SW480 (cell line): Measurements from ENCODE around the gene VEGFB.
A peak's percentile ranks its signal among the peaks of the same experiment; 100 is the strongest.

ENCODE experiments used
- DNase-seq: peaks from one replicate; pipeline ENCODE4 v3.0.0-alpha.2; 2016; ENCODE audit warnings: low spot score

Gene VEGFB

DNA sequence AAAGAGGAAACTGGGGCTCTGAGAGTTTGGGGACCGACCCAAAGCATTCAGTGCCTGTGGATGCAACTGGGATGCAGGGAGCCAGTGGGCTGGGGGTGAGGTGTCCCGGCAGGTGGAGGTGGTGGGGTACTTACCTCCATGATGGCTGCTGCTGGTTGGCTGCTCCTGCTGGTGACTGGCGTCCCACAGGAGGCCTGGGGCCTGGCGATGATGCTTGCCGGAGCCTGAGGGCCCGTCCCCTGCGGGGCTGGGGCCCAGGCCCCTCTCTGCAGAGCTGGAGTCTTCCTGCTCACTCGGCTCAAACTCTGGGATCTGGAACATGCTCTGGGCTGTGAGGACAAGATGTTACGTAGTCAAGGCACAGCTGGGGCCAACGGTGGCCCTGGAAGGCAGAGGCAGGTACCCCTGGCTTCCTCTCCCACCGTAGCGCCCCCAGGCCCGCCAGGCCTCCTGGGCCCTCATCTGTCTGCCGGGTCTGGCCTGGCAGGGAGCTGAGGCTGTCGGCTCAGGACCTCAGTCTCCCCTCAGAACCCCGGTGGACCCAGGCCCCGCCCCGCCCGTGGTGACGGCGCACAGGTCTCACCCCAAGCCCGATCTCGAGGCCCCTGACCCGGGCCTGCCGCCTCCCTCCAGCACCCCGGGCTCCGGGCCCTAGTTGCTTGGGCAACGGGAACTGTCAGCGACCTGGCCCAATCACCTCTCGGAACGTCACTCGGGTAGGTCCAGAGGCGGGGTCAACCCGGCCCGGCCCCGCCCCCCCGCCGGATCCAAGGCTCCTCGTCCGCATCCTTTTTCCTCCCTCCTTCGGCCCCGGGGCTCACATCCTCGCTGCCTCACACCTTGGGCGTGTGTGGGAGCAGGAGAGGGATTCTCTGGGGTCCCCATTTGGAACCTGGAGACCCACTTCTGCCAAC is 49.9 kb downstream of the VEGFB start, which contains the start of gene BAD:
Gene BAD, minus strand, starts transcription at position 618 of the 914 bp plus-strand sequence. Its CDS starts 297 bp downstream, at position 321.
- DNase-seq = peak; percentile 89

GRCh38 chr11:64284962-64285884 is 50.8 kb downstream of the VEGFB start, which contains the start of gene GPR137:
Gene GPR137, plus strand, starts transcription at chr11:64285848. Its CDS starts 677 bp downstream, at chr11:64286525.
- DNase-seq = peak; percentile 63

DNA sequence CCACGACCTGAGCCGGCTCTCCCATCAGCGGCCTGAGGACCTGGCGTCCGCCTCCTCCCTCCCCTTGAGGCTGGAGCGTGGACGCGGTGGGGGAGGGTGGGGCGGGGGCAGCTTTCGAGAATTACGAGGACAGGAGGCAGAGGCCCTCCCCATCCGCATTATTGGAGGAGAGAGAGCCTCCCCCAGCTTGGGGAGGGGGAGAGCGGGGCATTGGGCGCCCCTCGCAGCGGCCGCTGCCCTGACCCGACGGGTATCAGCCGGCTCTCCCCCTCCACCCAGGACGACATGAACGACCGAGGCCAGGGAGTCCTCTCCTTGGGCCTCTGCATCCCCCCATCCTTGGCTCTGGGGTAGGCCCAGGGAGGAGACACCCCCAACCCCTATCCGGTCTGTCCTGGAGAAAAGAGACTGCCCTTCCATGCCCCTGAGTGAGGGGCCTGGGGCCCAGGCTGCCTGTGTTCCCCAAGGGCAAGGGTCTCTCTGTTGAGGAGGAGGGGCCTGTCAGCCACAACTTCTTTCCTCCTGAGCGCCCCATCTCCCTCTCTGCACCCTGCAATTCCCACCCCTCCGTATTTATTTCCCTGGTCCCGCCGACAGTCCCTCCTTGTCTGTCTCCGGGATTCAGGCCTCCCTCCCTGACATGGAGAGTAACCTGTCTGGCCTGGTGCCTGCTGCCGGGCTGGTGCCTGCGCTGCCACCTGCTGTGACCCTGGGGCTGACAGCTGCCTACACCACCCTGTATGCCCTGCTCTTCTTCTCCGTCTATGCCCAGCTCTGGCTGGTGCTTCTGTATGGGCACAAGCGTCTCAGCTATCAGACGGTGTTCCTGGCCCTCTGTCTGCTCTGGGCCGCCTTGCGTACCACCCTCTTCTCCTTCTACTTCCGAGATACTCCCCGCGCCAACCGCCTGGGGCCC is 51.8 kb downstream of the VEGFB start:
- DNase-seq = peak; percentile 77

- no peak for DNase-seq
Measured at GRCh38 chr11:64286801-64287159, 52.4 kb downstream of the VEGFB start.

- no peak for DNase-seq
Measured at GRCh38 chr11:64287676-64288352, 53.4 kb downstream of the VEGFB start.

DNA sequence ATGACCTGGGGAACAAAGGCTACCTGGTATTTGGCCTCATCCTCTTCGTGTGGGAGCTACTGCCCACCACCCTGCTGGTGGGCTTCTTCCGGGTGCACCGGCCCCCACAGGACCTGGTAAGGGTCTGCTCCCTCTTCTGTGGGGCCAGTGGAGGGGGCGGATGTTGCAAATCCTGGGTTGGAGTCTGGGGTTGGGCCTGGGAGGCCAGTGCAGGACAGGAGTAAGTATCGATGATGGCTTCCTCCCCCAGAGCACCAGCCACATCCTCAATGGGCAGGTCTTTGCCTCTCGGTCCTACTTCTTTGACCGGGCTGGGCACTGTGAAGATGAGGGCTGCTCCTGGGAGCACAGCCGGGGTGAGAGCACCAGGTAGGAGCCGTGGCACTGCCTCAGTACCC is 54.0 kb downstream of the VEGFB start:
- DNase-seq = no peak
